H9 (cell line): ENCODE results near the gene USP7. TPM values are rescaled to one million over a fixed set of nuclear protein-coding genes. Genes with fewer than 3 reads are reported as not detected.

Experiments
- DNase-seq: peaks from one replicate; pipeline ENCODE4 v3.0.0-alpha.2; 2017
- H2AFZ ChIP-seq: one replicate; pipeline ENCODE4 v1.6.1; 2013; ENCODE audit warnings: mild to moderate bottlenecking, low read length, control low read depth, moderate library complexity
- H2AK5ac ChIP-seq: 2 replicates; pipeline ENCODE4 v1.6.1; 2013; ENCODE audit warnings: low read length, control low read depth, mixed read lengths; ENCODE audit not compliant: insufficient read length
- H2BK120ac ChIP-seq: one replicate; pipeline ENCODE4 v1.6.1; 2013; ENCODE audit warnings: low read depth, mild to moderate bottlenecking, low read length, control low read depth, inconsistent platforms; ENCODE audit not compliant: poor library complexity, severe bottlenecking
- H2BK12ac ChIP-seq: 2 replicates; pipeline ENCODE4 v1.6.1; 2013; ENCODE audit warnings: low read length, control low read depth, mixed read lengths, low read depth; ENCODE audit not compliant: insufficient read length
- H2BK15ac ChIP-seq: 2 replicates; pipeline ENCODE4 v1.6.1; 2013; ENCODE audit warnings: low read depth, low read length, control low read depth
- H2BK20ac ChIP-seq: one replicate; pipeline ENCODE4 v1.6.1; 2013; ENCODE audit warnings: low read depth, mild to moderate bottlenecking, low read length, control low read depth, inconsistent platforms; ENCODE audit not compliant: poor library complexity, severe bottlenecking
- H2BK5ac ChIP-seq: 2 replicates; pipeline ENCODE4 v1.6.1; 2013; ENCODE audit warnings: low read length, control low read depth, mixed read lengths; ENCODE audit not compliant: insufficient read length
- H3K14ac ChIP-seq: 2 replicates; pipeline ENCODE4 v1.6.1; 2013; ENCODE audit warnings: low read length, control low read depth; ENCODE audit not compliant: insufficient read depth
- H3K18ac ChIP-seq: 2 replicates; pipeline ENCODE4 v1.6.1; 2013; ENCODE audit warnings: low read depth, mild to moderate bottlenecking, mixed read lengths, low read length, control low read depth; ENCODE audit not compliant: insufficient read length
- H3K23ac ChIP-seq: 2 replicates; pipeline ENCODE4 v1.6.1; 2013; ENCODE audit warnings: low read length, control low read depth, mixed read lengths, low read depth; ENCODE audit not compliant: insufficient read length
- H3K23me2 ChIP-seq: 2 replicates; pipeline ENCODE4 v1.6.1; 2013; ENCODE audit warnings: low read depth, mild to moderate bottlenecking, mixed read lengths, low read length, control low read depth; ENCODE audit not compliant: insufficient read length, poor library complexity, severe bottlenecking
- H3K27ac ChIP-seq: 2 replicates; pipeline ENCODE4 v1.5.1; 2013; ENCODE audit warnings: low read length, control low read depth, mixed read lengths, low read depth; ENCODE audit not compliant: insufficient read length
- H3K27me3 ChIP-seq: 2 replicates; pipeline ENCODE4 v1.6.1; 2013; ENCODE audit warnings: low read length, control low read depth, inconsistent platforms; ENCODE audit not compliant: insufficient read depth
- H3K4ac ChIP-seq: 2 replicates; pipeline ENCODE4 v1.6.1; 2013; ENCODE audit warnings: low read depth, mild to moderate bottlenecking, control low read depth, inconsistent platforms, low read length, moderate library complexity
- H3K4me1 ChIP-seq: 2 replicates; pipeline ENCODE4 v1.6.1; 2013; ENCODE audit warnings: low read length, control low read depth, inconsistent platforms; ENCODE audit not compliant: insufficient read depth
- H3K4me2 ChIP-seq: 2 replicates; pipeline ENCODE4 v1.6.1; 2013; ENCODE audit warnings: low read length, control low read depth, mixed read lengths; ENCODE audit not compliant: insufficient read length, insufficient read depth
- H3K56ac ChIP-seq: 2 replicates; pipeline ENCODE4 v1.6.1; 2013; ENCODE audit warnings: low read depth, mild to moderate bottlenecking, mixed read lengths, low read length, control low read depth; ENCODE audit not compliant: insufficient read length
- H3K79me1 ChIP-seq: 2 replicates; pipeline ENCODE4 v1.6.1; 2013; ENCODE audit warnings: low read depth, mild to moderate bottlenecking, moderate library complexity, low read length, control low read depth, inconsistent platforms; ENCODE audit not compliant: insufficient read depth, poor library complexity, severe bottlenecking
- H3K79me2 ChIP-seq: 2 replicates; pipeline ENCODE4 v1.6.1; 2013; ENCODE audit warnings: low read length, control low read depth, inconsistent platforms; ENCODE audit not compliant: insufficient read depth
- H3K9ac ChIP-seq: 2 replicates; pipeline ENCODE4 v1.6.1; 2013; ENCODE audit warnings: low read length, control low read depth, mixed read lengths; ENCODE audit not compliant: insufficient read length; ENCODE audit errors: extremely low read depth
- H3K9me3 ChIP-seq: one replicate; pipeline ENCODE4 v1.6.1; 2013; ENCODE audit warnings: low read depth, low read length, inconsistent platforms; ENCODE audit not compliant: control insufficient read depth
- H3T11ph ChIP-seq: one replicate; pipeline ENCODE4 v1.6.1; 2013; ENCODE audit warnings: mild to moderate bottlenecking, low read length, control low read depth, inconsistent platforms
- H4K20me1 ChIP-seq: one replicate; pipeline ENCODE4 v1.6.1; 2013; ENCODE audit not compliant: control insufficient read depth, insufficient read length, insufficient read depth
- H4K5ac ChIP-seq: 2 replicates; pipeline ENCODE4 v1.6.1; 2013; ENCODE audit warnings: low read depth, mild to moderate bottlenecking, mixed read lengths, low read length, control low read depth; ENCODE audit not compliant: insufficient read length
- H4K8ac ChIP-seq: replicated peaks from 2 replicates; pipeline ENCODE4 v1.6.1; 2013; ENCODE audit warnings: low read length, control low read depth, mixed read lengths, low read depth; ENCODE audit not compliant: insufficient read length
- H4K91ac ChIP-seq: 2 replicates; pipeline ENCODE4 v1.6.1; 2013; ENCODE audit warnings: low read depth, mild to moderate bottlenecking, moderate library complexity, mixed read lengths, low read length, control low read depth; ENCODE audit not compliant: insufficient read length
- H3K27ac Mint-ChIP-seq, 3 experiments: 2 replicates in 2 of 3; 3 replicates in 1 of 3; pipeline ENCODE4 v1.8.0; 2020 to 2021; ENCODE audit warnings: mixed read lengths in 3 of 3, mild to moderate bottlenecking in 1 of 3, moderate library complexity in 1 of 3
- H3K27me3 Mint-ChIP-seq: 2 replicates; pipeline ENCODE4 v1.8.0; 2021; ENCODE audit warnings: low read depth, mild to moderate bottlenecking, moderate library complexity, mixed read lengths
- H3K36me3 Mint-ChIP-seq, 3 experiments: 2 replicates in 2 of 3; 3 replicates in 1 of 3; pipeline ENCODE4 v1.8.0; 2020 to 2021; ENCODE audit warnings: low read depth in 3 of 3, mixed read lengths in 3 of 3; ENCODE audit not compliant: insufficient read depth in 1 of 3
- H3K4me1 Mint-ChIP-seq, 2 experiments: 2 replicates each; pipeline ENCODE4 v1.8.0; 2020; ENCODE audit warnings: mixed read lengths in 2 of 2
- H3K4me3 Mint-ChIP-seq, 2 experiments: 2 replicates in 1 of 2; 3 replicates in 1 of 2; pipeline ENCODE4 v1.8.0; 2020 to 2021; ENCODE audit warnings: mild to moderate bottlenecking in 2 of 2, mixed read lengths in 2 of 2, moderate library complexity in 1 of 2
- H3K9me3 Mint-ChIP-seq, 2 experiments: 2 replicates in 1 of 2; 3 replicates in 1 of 2; pipeline ENCODE4 v1.8.0; 2020; ENCODE audit warnings: mild to moderate bottlenecking in 2 of 2, mixed read lengths in 2 of 2, moderate library complexity in 1 of 2
- CTCF ChIP-seq: fragments of 200-600 bp; sonication (generic); conservative IDR thresholded peaks from 3 replicates; pipeline ENCODE4 v1.8.0; 2021; ENCODE audit warnings: antibody characterized with exemption, mild to moderate bottlenecking
- WGBS: extraction: QIAGEN DNeasy Blood & Tissue Kit; methylation state at CpG from one replicate; pipeline ENCODE4 v1.1.7; 2013; ENCODE audit warnings: missing lambda C conversion rate, low lambda C conversion rate, mixed read lengths; ENCODE audit not compliant: insufficient read length; ENCODE audit errors: extremely low coverage; 5-methylcytosine and 5-hydroxymethylcytosine counted together
- total RNA-seq: library from RNA; stranded (reverse); gene quantifications from 2 replicates; pipeline ENCODE4 v1.2.1, GENCODE V29; 2021

USP7 gene
- total RNA-seq, 1 experiment from 2014 or later: 192 TPM

GRCh38 chr16:8948831-8949230 lies 14.9 kb downstream of the USP7 start:
- no peak for DNase-seq
- Mint-ChIP-seq H3K27me3 (no peaks in the 10 kb centered on the region), H3K9me3 (no peaks in the 10 kb centered on the region), H3K36me3 (no peaks in the 10 kb centered on the region), H3K4me3 (no peak overlapping the region; a peak in 1 of 5 replicates), H3K4me1 (peaks cover 68 to 74% of the 10 kb centered on the region in 2 experiments), H3K27ac (no peak overlapping the region)
- Histone ChIP-seq H2BK20ac (no peak overlapping the region), H3K23ac (no peak overlapping the region), H2BK12ac (no peak overlapping the region), H3K18ac (no peak overlapping the region), H3T11ph (no peak overlapping the region), H2AK5ac (no peak overlapping the region), H3K79me1 (peaks cover 4% of the 10 kb centered on the region), H3K27me3 (no peaks in the 10 kb centered on the region), H2BK5ac (no peak overlapping the region), H3K79me2 (peaks cover 88% of the 10 kb centered on the region), H2BK120ac (no peak overlapping the region), H2AFZ (no peak overlapping the region), H3K4me1 (peaks cover 21% of the 10 kb centered on the region), H3K23me2 (no peaks in the 10 kb centered on the region), H4K5ac (no peak overlapping the region), H3K14ac (no peak overlapping the region), H3K9ac (no peak overlapping the region), H3K56ac (no peak overlapping the region), H2BK15ac (no peak overlapping the region), H3K4ac (no peak overlapping the region), H3K4me2 (no peak overlapping the region), H4K91ac (no peak overlapping the region), H4K20me1 (no peaks in the 10 kb centered on the region), H3K27ac (no peak overlapping the region), H3K9me3 (no peaks in the 10 kb centered on the region), H4K8ac (no peak overlapping the region)
- no peak for TF ChIP-seq CTCF
- WGBS: no CpG with 5 or more reads among the region's 5 CpGs
